ENCODE results near the gene CCS.

The CCS gene

DNA sequence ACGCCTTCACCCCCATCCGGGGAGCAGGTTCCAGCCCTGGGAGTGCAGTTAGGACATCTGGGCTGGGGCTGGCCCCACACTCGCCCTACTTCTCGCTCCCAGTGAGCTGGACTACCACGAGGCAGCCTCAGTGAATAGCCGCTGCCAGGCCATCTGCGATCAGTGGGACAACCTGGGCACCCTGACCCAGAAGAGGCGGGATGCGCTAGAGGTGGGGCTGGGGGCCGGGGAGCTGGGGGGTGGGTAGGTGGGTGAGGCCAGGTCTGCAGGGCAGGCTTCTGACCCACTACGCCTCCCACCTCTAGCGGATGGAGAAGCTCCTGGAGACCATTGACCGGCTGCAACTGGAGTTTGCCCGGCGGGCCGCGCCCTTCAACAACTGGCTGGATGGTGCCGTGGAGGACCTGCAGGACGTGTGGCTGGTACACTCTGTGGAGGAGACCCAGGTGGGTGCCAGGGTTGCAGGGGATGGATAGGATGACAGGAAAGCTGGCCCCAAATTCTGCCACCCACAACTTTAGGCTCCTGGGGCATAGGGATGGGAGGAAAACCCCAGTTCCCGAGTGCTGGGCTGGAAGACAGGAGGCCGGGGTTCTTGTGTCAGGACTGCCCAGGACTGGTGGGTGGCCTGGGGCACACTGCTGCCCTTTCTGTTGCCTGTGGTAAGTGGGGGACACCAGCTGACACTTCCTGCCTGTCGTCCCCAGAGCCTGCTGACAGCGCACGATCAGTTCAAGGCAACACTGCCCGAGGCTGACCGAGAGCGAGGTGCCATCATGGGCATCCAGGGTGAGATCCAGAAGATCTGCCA, 32.9 kb upstream of the CCS start:
- Histone ChIP-seq H3K79me2 (ENCODE audit: control insufficient read depth, low read length) (no peaks in the 10 kb centered on the region), H3K9me3 (ENCODE audit: control insufficient read depth, insufficient read depth, low read length) (no peaks in the 10 kb centered on the region), H4K20me1 (ENCODE audit: control insufficient read depth, insufficient read depth, low read depth, low read length) (no peaks in the 10 kb centered on the region), H3K4me2 (ENCODE audit: low read length) (no peak overlapping the region), H3K4me3 (ENCODE audit: low read length) (no peak overlapping the region), H3K36me3 (ENCODE audit: control insufficient read depth, low read length) (no peaks in the 10 kb centered on the region), H3K4me1 (ENCODE audit: control insufficient read depth, low read length) (no peaks in the 10 kb centered on the region), H3K27ac (ENCODE audit: low read depth, low read length) (no peak overlapping the region), H3F3A (ENCODE audit: control insufficient read depth, insufficient read depth) (no peaks in the 10 kb centered on the region), H3K9me2 (replicated peaks; ENCODE audit: control insufficient read depth, low read length) (no peaks in the 10 kb centered on the region), H3K27me3 (ENCODE audit: control insufficient read depth, low read length) (0 out of 2 replicates have a peak, but pooled peaks cover 8% of the 10 kb centered on the region)
- TF ChIP-seq EZH2phosphoT487 (IDR thresholded peaks at IDR 0.05; ENCODE audit: borderline replicate concordance, low read length): no peak
- TF ChIP-seq, protein P1, sequence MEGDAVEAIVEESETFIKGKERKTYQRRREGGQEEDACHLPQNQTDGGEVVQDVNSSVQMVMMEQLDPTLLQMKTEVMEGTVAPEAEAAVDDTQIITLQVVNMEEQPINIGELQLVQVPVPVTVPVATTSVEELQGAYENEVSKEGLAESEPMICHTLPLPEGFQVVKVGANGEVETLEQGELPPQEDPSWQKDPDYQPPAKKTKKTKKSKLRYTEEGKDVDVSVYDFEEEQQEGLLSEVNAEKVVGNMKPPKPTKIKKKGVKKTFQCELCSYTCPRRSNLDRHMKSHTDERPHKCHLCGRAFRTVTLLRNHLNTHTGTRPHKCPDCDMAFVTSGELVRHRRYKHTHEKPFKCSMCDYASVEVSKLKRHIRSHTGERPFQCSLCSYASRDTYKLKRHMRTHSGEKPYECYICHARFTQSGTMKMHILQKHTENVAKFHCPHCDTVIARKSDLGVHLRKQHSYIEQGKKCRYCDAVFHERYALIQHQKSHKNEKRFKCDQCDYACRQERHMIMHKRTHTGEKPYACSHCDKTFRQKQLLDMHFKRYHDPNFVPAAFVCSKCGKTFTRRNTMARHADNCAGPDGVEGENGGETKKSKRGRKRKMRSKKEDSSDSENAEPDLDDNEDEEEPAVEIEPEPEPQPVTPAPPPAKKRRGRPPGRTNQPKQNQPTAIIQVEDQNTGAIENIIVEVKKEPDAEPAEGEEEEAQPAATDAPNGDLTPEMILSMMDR (IDR thresholded peaks at IDR 0.05; ENCODE audit: low read depth, low read length, poor library complexity, severe bottlenecking): no peak

DNA sequence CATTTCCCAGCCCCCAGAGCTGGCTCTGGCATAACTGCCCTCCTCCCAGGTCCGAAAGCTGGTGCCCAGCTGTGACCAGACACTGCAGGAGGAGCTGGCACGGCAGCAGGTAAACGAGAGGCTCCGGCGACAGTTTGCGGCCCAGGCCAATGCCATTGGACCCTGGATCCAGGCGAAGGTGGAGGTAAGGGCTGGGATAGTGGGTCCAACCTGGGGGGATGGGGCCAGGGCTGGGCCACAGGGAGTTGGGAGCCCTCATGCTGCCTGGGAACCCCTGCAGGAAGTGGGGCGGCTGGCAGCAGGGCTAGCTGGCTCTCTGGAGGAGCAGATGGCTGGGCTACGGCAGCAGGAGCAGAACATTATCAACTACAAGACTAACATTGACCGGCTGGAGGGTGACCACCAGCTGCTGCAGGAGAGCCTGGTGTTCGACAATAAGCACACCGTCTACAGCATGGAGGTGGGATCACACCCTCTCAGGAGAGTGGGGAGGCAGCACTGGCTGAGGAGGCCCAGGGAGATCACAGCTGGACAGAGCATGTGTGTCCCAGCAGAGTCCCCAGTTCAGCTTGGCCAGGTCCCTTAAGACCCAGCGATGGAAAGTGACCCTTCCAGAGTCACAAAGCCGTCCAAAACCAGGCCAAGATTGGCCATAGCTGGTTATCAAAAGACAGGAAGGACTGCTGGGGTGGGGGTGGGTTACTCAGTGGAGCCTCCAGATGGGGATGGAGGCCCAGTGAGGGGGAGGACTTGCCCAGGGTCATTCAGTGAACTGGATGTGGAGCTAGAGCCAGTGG, 31.6 kb upstream of the CCS start:
- Histone ChIP-seq H3F3A (ENCODE audit: control insufficient read depth, insufficient read depth) (no peaks in the 10 kb centered on the region), H3K9me2 (replicated peaks; ENCODE audit: control insufficient read depth, low read length) (no peaks in the 10 kb centered on the region), H3K27me3 (ENCODE audit: control insufficient read depth, low read length) (peaks cover 5% of the 10 kb centered on the region; the same call in 1 of the 2 replicates), H3K4me1 (ENCODE audit: control insufficient read depth, low read length) (no peaks in the 10 kb centered on the region), H3K79me2 (ENCODE audit: control insufficient read depth, low read length) (no peaks in the 10 kb centered on the region), H3K27ac (ENCODE audit: low read depth, low read length) (no peak overlapping the region), H3K9me3 (ENCODE audit: control insufficient read depth, insufficient read depth, low read length) (no peaks in the 10 kb centered on the region), H3K36me3 (ENCODE audit: control insufficient read depth, low read length) (no peaks in the 10 kb centered on the region), H3K4me2 (ENCODE audit: low read length) (no peak overlapping the region), H4K20me1 (ENCODE audit: control insufficient read depth, insufficient read depth, low read depth, low read length) (no peaks in the 10 kb centered on the region), H3K4me3 (ENCODE audit: low read length) (no peak overlapping the region)
- TF ChIP-seq, protein P1 (IDR thresholded peaks at IDR 0.05; ENCODE audit: low read depth, low read length, poor library complexity, severe bottlenecking): no peak
- TF ChIP-seq EZH2phosphoT487 (IDR thresholded peaks at IDR 0.05; ENCODE audit: borderline replicate concordance, low read length): no peak

DNA sequence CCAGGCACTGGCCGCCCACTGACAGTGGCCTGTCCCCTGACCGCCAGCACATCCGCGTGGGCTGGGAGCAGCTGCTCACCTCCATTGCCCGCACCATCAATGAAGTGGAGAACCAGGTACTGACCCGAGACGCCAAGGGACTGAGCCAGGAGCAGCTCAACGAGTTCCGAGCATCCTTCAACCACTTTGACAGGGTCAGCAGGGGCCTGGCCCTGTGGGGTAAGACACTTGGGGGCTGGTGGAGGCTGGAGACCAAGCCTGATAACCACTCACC, 31.1 kb upstream of the CCS start:
- H3K9me3 ChIP-seq (ENCODE audit: control insufficient read depth, insufficient read depth, low read length): no peaks in the 10 kb centered on the region
- no peaks in the 10 kb centered on the region for H3K9me2 ChIP-seq (replicated peaks; ENCODE audit: control insufficient read depth, low read length)

More for the DNA sequence above, 31.1 kb upstream of the CCS start:
- Histone ChIP-seq H3K27me3 (ENCODE audit: control insufficient read depth, low read length) (peaks cover 8% of the 10 kb centered on the region), H4K20me1 (ENCODE audit: control insufficient read depth, insufficient read depth, low read depth, low read length) (no peaks in the 10 kb centered on the region), H3F3A (ENCODE audit: control insufficient read depth, insufficient read depth) (no peaks in the 10 kb centered on the region), H3K27ac (ENCODE audit: low read depth, low read length) (no peak overlapping the region), H3K79me2 (ENCODE audit: control insufficient read depth, low read length) (no peaks in the 10 kb centered on the region), H3K4me2 (ENCODE audit: low read length) (no peak overlapping the region), H3K4me3 (ENCODE audit: low read length) (no peak overlapping the region), H3K36me3 (ENCODE audit: control insufficient read depth, low read length) (no peaks in the 10 kb centered on the region), H3K4me1 (ENCODE audit: control insufficient read depth, low read length) (no peaks in the 10 kb centered on the region)
- TF ChIP-seq, protein P1 (IDR thresholded peaks at IDR 0.05; ENCODE audit: low read depth, low read length, poor library complexity, severe bottlenecking): no peak
- no peak for TF ChIP-seq EZH2phosphoT487 (IDR thresholded peaks at IDR 0.05; ENCODE audit: borderline replicate concordance, low read length)
